ENCODE measurements around the gene CYP4F12.

GRCh38 chr19:15666186-15666585 lies 6.7 kb upstream of the CYP4F12 start:
- TF ChIP-seq CTCF (conservative IDR thresholded peaks at IDR 0.05; ENCODE audit: low read length) (no peak), EZH2phosphoT487 (IDR thresholded peaks at IDR 0.05; ENCODE audit: borderline replicate concordance, low read depth, low read length) (no peak)
